ENCODE results near the gene MAGEA11.
"Not testable (repeated sequence)": the region's sequence is repeated elsewhere in the genome, so short reads cannot be mapped to it uniquely, and the experiment has no call there.

Gene MAGEA11

DNA sequence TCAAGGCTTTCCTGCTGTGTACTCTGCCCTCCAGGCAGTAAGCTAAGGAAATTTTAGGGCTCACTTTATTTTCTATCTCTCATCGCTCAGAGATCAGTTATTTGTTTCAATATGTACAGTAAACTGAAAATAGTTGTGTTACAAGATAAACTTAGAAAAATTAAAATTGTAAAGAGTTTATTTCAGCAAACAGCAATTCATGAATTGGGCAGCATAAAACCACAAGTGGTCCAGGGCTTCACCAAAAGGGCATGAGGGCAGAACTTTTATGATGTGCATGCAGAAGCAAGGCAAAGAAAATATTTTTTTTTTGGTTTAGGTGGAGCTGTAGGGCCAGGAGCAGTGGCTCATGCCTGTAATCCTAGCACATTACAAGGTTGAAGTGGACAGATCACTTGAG, 20.1 kb upstream of the MAGEA11 start:
- no peak overlapping the region for H3K4me2 ChIP-seq (ENCODE audit: low read depth, low read length, poor library complexity, severe bottlenecking)
- no peaks in the 10 kb centered on the region for H3K9me3 ChIP-seq (ENCODE audit: insufficient read depth, low read depth, low read length)
- H4K20me1 ChIP-seq (ENCODE audit: insufficient read depth, low read length, poor library complexity, severe bottlenecking): no peaks in the 10 kb centered on the region
- no peak for TF ChIP-seq EZH2phosphoT487 (IDR thresholded peaks at IDR 0.05; ENCODE audit: borderline replicate concordance)
- TF ChIP-seq, protein P1, sequence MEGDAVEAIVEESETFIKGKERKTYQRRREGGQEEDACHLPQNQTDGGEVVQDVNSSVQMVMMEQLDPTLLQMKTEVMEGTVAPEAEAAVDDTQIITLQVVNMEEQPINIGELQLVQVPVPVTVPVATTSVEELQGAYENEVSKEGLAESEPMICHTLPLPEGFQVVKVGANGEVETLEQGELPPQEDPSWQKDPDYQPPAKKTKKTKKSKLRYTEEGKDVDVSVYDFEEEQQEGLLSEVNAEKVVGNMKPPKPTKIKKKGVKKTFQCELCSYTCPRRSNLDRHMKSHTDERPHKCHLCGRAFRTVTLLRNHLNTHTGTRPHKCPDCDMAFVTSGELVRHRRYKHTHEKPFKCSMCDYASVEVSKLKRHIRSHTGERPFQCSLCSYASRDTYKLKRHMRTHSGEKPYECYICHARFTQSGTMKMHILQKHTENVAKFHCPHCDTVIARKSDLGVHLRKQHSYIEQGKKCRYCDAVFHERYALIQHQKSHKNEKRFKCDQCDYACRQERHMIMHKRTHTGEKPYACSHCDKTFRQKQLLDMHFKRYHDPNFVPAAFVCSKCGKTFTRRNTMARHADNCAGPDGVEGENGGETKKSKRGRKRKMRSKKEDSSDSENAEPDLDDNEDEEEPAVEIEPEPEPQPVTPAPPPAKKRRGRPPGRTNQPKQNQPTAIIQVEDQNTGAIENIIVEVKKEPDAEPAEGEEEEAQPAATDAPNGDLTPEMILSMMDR (conservative IDR thresholded peaks at IDR 0.05; ENCODE audit: low read length): no peak
- H3K36me3 ChIP-seq (ENCODE audit: insufficient read depth, low read length): no peaks in the 10 kb centered on the region
- H3K79me2 ChIP-seq (ENCODE audit: insufficient read depth, low read length): no peaks in the 10 kb centered on the region
- H3K4me3 ChIP-seq (ENCODE audit: low read length, poor library complexity, severe bottlenecking): no peak overlapping the region
- no peak overlapping the region for H3K9ac ChIP-seq (ENCODE audit: low read depth, low read length, poor library complexity, severe bottlenecking)
- no peaks in the 10 kb centered on the region for H3K9me2 ChIP-seq (replicated peaks; ENCODE audit: low read depth, low read length)
- H3K4me1 ChIP-seq (ENCODE audit: insufficient read depth, low read length, poor library complexity, severe bottlenecking): no peaks in the 10 kb centered on the region
- H3F3A ChIP-seq (ENCODE audit: low read depth): no peaks in the 10 kb centered on the region
- no peaks in the 10 kb centered on the region for H3K27me3 ChIP-seq (ENCODE audit: insufficient read depth, low read length, poor library complexity, severe bottlenecking)
- H2AFZ ChIP-seq (ENCODE audit: low read length): no peak overlapping the region

DNA sequence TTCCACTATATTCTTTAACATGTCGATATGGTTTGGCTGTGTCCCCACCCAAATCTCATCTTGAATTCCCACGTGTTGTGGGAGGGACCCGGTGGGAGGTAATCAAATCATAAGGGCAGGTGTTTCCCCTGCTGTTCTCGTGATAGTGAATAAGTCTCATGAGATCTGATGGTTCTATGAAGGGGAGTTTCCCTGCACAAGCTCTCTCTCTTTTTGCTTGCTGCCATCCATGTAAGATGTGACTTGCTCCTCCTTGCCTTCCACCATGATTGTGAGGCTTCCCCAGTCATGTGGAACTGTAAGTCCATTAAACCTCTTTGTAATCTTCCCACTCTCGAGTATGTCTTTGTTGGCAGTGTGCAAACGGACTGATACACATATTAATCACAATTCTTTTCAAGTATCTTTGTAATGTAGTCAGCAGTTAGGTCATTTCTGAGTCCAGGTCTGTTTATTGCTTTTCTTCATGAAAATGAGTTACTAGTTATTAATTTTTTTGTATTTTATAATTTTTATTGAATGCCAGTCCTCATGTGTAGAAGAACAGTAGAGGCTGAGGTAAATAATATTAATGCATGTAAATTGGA, 19.1 kb upstream of the MAGEA11 start:
- H3K4me1 ChIP-seq (ENCODE audit: insufficient read depth, low read length, poor library complexity, severe bottlenecking); H3K9me3 ChIP-seq (ENCODE audit: insufficient read depth, low read depth, low read length); H3K9ac ChIP-seq (ENCODE audit: low read depth, low read length, poor library complexity, severe bottlenecking); H3K27me3 ChIP-seq (ENCODE audit: insufficient read depth, low read length, poor library complexity, severe bottlenecking); H4K20me1 ChIP-seq (ENCODE audit: insufficient read depth, low read length, poor library complexity, severe bottlenecking); H3K79me2 ChIP-seq (ENCODE audit: insufficient read depth, low read length); H3F3A ChIP-seq (ENCODE audit: low read depth); H3K4me3 ChIP-seq (ENCODE audit: low read length, poor library complexity, severe bottlenecking); H3K4me2 ChIP-seq (ENCODE audit: low read depth, low read length, poor library complexity, severe bottlenecking); H3K9me2 ChIP-seq (replicated peaks; ENCODE audit: low read depth, low read length); H2AFZ ChIP-seq (ENCODE audit: low read length); H3K36me3 ChIP-seq (ENCODE audit: insufficient read depth, low read length): not testable (repeated sequence)

DNA sequence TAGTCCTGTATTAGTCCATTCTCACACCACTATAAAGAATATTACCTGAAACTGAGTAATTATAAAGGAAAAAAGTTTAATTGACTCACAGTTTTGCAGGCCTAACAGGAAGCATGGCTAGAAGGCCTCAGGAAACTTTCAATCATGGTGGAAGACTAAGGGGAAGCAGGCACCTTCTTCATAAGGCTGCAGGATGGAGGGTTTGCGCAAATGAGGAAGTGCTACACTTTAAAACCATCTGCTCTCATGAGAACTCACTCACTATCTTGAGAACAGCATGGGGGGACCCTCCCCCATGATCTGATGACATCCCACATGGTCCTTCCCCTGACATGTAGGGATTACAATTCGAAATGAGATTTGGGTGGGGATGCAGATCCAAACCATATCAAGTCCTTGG, 12.1 kb upstream of the MAGEA11 start:
- Histone ChIP-seq H4K20me1 (ENCODE audit: insufficient read depth, low read length, poor library complexity, severe bottlenecking) (no peaks in the 10 kb centered on the region), H2AFZ (ENCODE audit: low read length) (no peak overlapping the region), H3K9ac (ENCODE audit: low read depth, low read length, poor library complexity, severe bottlenecking) (no peak overlapping the region), H3K4me3 (ENCODE audit: low read length, poor library complexity, severe bottlenecking) (no peak overlapping the region), H3K9me2 (replicated peaks; ENCODE audit: low read depth, low read length) (no peaks in the 10 kb centered on the region), H3K4me1 (ENCODE audit: insufficient read depth, low read length, poor library complexity, severe bottlenecking) (no peaks in the 10 kb centered on the region), H3K27me3 (ENCODE audit: insufficient read depth, low read length, poor library complexity, severe bottlenecking) (no peaks in the 10 kb centered on the region), H3K79me2 (ENCODE audit: insufficient read depth, low read length) (no peaks in the 10 kb centered on the region), H3F3A (ENCODE audit: low read depth) (no peaks in the 10 kb centered on the region), H3K36me3 (ENCODE audit: insufficient read depth, low read length) (no peaks in the 10 kb centered on the region), H3K9me3 (ENCODE audit: insufficient read depth, low read depth, low read length) (no peaks in the 10 kb centered on the region), H3K4me2 (ENCODE audit: low read depth, low read length, poor library complexity, severe bottlenecking) (no peak overlapping the region)
- TF ChIP-seq EZH2phosphoT487 (IDR thresholded peaks at IDR 0.05; ENCODE audit: borderline replicate concordance): no peak
- TF ChIP-seq, protein P1 (conservative IDR thresholded peaks at IDR 0.05; ENCODE audit: low read length): no peak

DNA sequence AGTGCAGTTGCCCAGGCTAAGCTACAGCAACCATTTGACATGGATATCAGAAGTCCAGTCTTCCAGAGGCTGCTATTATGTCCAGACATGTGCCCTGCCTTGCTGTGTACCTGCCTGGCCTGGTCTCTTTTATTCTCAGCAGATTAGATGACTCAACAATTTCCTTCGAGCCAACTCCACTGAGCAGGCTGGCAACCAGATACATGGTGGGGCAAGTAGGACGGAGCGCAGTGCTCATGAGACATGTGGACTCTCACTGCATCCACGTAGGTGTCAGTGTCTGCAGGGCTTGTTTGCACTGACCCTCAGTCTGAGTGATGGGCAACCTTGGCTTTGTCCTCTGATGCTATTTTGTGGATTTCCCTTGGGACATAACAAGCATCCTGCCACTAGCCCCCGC, 7.2 kb upstream of the MAGEA11 start:
- H2AFZ ChIP-seq (ENCODE audit: low read length): no peak overlapping the region
- H3K79me2 ChIP-seq (ENCODE audit: insufficient read depth, low read length): no peaks in the 10 kb centered on the region
- no peaks in the 10 kb centered on the region for H3K27me3 ChIP-seq (ENCODE audit: insufficient read depth, low read length, poor library complexity, severe bottlenecking)
- no peaks in the 10 kb centered on the region for H3K36me3 ChIP-seq (ENCODE audit: insufficient read depth, low read length)
- H3K9ac ChIP-seq (ENCODE audit: low read depth, low read length, poor library complexity, severe bottlenecking): no peak overlapping the region
- H3K9me2 ChIP-seq (replicated peaks; ENCODE audit: low read depth, low read length): no peaks in the 10 kb centered on the region
- TF ChIP-seq, protein P1 (conservative IDR thresholded peaks at IDR 0.05; ENCODE audit: low read length): no peak
- TF ChIP-seq EZH2phosphoT487 (IDR thresholded peaks at IDR 0.05; ENCODE audit: borderline replicate concordance): no peak
- no peaks in the 10 kb centered on the region for H3K9me3 ChIP-seq (ENCODE audit: insufficient read depth, low read depth, low read length)
- H4K20me1 ChIP-seq (ENCODE audit: insufficient read depth, low read length, poor library complexity, severe bottlenecking): no peaks in the 10 kb centered on the region
- no peak overlapping the region for H3K4me2 ChIP-seq (ENCODE audit: low read depth, low read length, poor library complexity, severe bottlenecking)
- H3F3A ChIP-seq (ENCODE audit: low read depth): no peaks in the 10 kb centered on the region
- no peak overlapping the region for H3K4me3 ChIP-seq (ENCODE audit: low read length, poor library complexity, severe bottlenecking)
- H3K4me1 ChIP-seq (ENCODE audit: insufficient read depth, low read length, poor library complexity, severe bottlenecking): no peaks in the 10 kb centered on the region
